ELF-1 (cell line): ENCODE measurements around the gene VWC2L.

ENCODE experiments used
- DNase-seq: peaks from one replicate; pipeline ENCODE4 v3.0.0-alpha.2; 2016; ENCODE audit warnings: low read depth, low spot score

Gene VWC2L

GRCh38 chr2:214410918-214411554, at the start of gene VWC2L:
TSS of gene VWC2L (plus strand) at chr2:214411054. CDS start at chr2:214414194, 3,140 bp downstream.
- DNase-seq = peak; percentile 85

- DNase-seq = no peak
These were observed 49.7 kb upstream of the VWC2L start for GRCh38 chr2:214361116-214361515.

GRCh38 chr2:214365549-214365948, 45.3 kb upstream of the VWC2L start:
- DNase-seq = no peak

GRCh38 chr2:214367171-214367570, 43.7 kb upstream of the VWC2L start:
- no peak for DNase-seq

- no peak for DNase-seq
These were observed 34.1 kb upstream of the VWC2L start for GRCh38 chr2:214376618-214377285.

- DNase-seq = no peak
These were observed 33.6 kb upstream of the VWC2L start for GRCh38 chr2:214377286-214377624.

GRCh38 chr2:214378455-214379103, 32.3 kb upstream of the VWC2L start:
- DNase-seq = no peak

- no peak for DNase-seq
These were observed 31.6 kb upstream of the VWC2L start for GRCh38 chr2:214379227-214379626.

GRCh38 chr2:214380681-214381080, 30.2 kb upstream of the VWC2L start:
- no peak for DNase-seq

- DNase-seq = no peak
These were observed 28.6 kb upstream of the VWC2L start for GRCh38 chr2:214382229-214382628.

- DNase-seq = no peak
These were observed 24.1 kb upstream of the VWC2L start for GRCh38 chr2:214386720-214387119.

- DNase-seq = no peak
These were observed 21.5 kb upstream of the VWC2L start for GRCh38 chr2:214389334-214389733.

GRCh38 chr2:214393796-214394195, 17.1 kb upstream of the VWC2L start:
- no peak for DNase-seq

- no peak for DNase-seq
These were observed 15.8 kb upstream of the VWC2L start for GRCh38 chr2:214395040-214395439.

GRCh38 chr2:214401580-214401979, 9.3 kb upstream of the VWC2L start:
- no peak for DNase-seq

- DNase-seq = no peak
These were observed 602 bp upstream of the VWC2L start for GRCh38 chr2:214410128-214410775.

- DNase-seq = no peak
These were observed 1.8 kb downstream of the VWC2L start for GRCh38 chr2:214412679-214413078.

GRCh38 chr2:214436470-214436869, 25.6 kb downstream of the VWC2L start:
- DNase-seq = no peak

GRCh38 chr2:214450118-214450894, 39.5 kb downstream of the VWC2L start:
- no peak for DNase-seq

GRCh38 chr2:214451516-214452275, 40.8 kb downstream of the VWC2L start:
- no peak for DNase-seq
